ENCODE results near the gene WDPCP. TPM values are rescaled to one million over a fixed set of nuclear protein-coding genes. Genes with fewer than 3 reads are reported as not detected.

The WDPCP gene
- total RNA-seq, 5 donors from 2014 or later (not counting 1 experiment from before 2014, with no cell fraction given), result 8.5 to 19.0 (median 11.5) TPM

DNA sequence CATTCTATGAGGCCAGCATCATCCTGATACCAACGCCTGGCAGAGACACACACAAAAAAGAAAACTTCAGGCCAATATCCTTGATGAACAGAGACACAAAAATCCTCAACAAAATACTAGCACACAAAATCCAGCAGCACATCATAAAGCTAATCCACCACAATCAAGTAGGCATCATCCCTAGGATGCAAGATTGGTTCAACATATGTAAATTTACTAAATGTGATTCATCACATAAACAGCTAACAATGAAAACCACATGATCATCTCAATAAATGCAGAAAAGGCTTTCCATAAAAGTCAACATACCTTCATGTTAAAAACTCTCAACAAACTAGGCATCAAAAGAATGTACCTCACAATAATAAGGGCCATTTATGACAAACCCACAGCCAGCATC lies 65.3 kb downstream of the WDPCP start:
- no peaks in the 10 kb centered on the region for H3K4me1 ChIP-seq (ENCODE audit: control insufficient read depth in 1 of 2, extremely low read depth in 1 of 2, insufficient read depth in 2 of 2, low read length in 2 of 2)
- no peaks in the 10 kb centered on the region for H3K9me3 ChIP-seq
- WGBS (ENCODE audit: insufficient coverage), result 92% methylated on average over 1 of the region's 1 CpG
- POLR2A ChIA-PET, result no interaction called here
- no peak overlapping the region for H3K4me3 ChIP-seq (ENCODE audit: control insufficient read depth in 1 of 2, extremely low read depth in 1 of 2, low read length in 1 of 2)
- DNase-seq (no peak), ATAC-seq (replicated peaks in 1 of 4) (no peak)
- CTCF ChIA-PET, result interaction anchor here in 1 of 2 donors (0.6 kb wide), 1 partner anchor 244 kb away, joined by 6 read pairs; no protein-coding TSS in a partner anchor
- no peaks in the 10 kb centered on the region for H3K27me3 Mint-ChIP-seq
- H3K4me3 Mint-ChIP-seq, result no peak overlapping the region
- no peak overlapping the region for H3K27ac Mint-ChIP-seq
- no peaks in the 10 kb centered on the region for H3K36me3 ChIP-seq (ENCODE audit: control insufficient read depth in 2 of 2, extremely low read depth in 1 of 2, insufficient read depth in 1 of 2, low read length in 1 of 2)
- peaks cover 43% of the 10 kb centered on the region for H3K36me3 Mint-ChIP-seq
- H3K4me1 Mint-ChIP-seq, result peaks cover 0 to 12% (median 0%) of the 10 kb centered on the region in 3 donors
- H3K27me3 ChIP-seq (replicated peaks in 1 of 2; ENCODE audit: control insufficient read depth in 2 of 2, extremely low read depth in 1 of 2, insufficient read depth in 2 of 2, low read length in 1 of 2), result peaks cover 0 to 2% of the 10 kb centered on the region in 2 experiments
- peaks cover 46 to 58% (median 50%) of the 10 kb centered on the region in 3 donors for H3K9me3 Mint-ChIP-seq
- no peak overlapping the region for H3K27ac ChIP-seq (ENCODE audit: low read length)

DNA sequence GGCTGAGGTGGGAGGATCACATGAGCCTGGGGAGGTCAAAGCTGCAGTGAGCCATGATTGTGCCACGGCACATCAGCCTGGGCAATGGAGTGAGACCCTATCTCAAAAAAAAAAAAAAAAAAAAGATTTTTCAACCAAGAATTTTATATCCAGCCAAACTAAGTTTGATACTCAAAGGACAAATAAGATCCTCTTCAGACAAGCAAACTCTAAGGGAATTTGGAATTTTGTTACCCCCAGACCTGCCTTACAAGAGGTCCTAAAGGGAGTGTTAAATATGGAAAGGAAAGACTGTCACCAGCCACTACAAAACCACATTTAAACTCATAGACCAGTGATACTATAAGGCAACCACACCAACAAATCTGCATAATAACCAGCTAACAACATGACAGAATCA lies 67.5 kb downstream of the WDPCP start:
- Histone ChIP-seq H3K4me3 (ENCODE audit: control insufficient read depth in 1 of 2, extremely low read depth in 1 of 2, low read length in 1 of 2) (no peak overlapping the region), H3K36me3 (ENCODE audit: control insufficient read depth in 2 of 2, extremely low read depth in 1 of 2, insufficient read depth in 1 of 2, low read length in 1 of 2) (no peaks in the 10 kb centered on the region), H3K27ac (ENCODE audit: low read length) (no peak overlapping the region), H3K9me3 (no peaks in the 10 kb centered on the region), H3K4me1 (ENCODE audit: control insufficient read depth in 1 of 2, extremely low read depth in 1 of 2, insufficient read depth in 2 of 2, low read length in 2 of 2) (no peaks in the 10 kb centered on the region), H3K27me3 (replicated peaks in 1 of 2; ENCODE audit: control insufficient read depth in 2 of 2, extremely low read depth in 1 of 2, insufficient read depth in 2 of 2, low read length in 1 of 2) (peaks cover 0 to 2% of the 10 kb centered on the region in 2 experiments)
- ChIA-PET POLR2A (no interaction called here), CTCF (no interaction called here)
- Mint-ChIP-seq H3K4me1 (peaks cover 0 to 12% (median 0%) of the 10 kb centered on the region in 3 donors), H3K9me3 (peaks cover 48 to 57% (median 52%) of the 10 kb centered on the region in 3 donors), H3K4me3 (no peak overlapping the region), H3K27ac (no peak overlapping the region), H3K36me3 (peaks cover 46% of the 10 kb centered on the region), H3K27me3 (no peaks in the 10 kb centered on the region)
- ATAC-seq (replicated peaks in 1 of 4) (no peak), DNase-seq (no peak)
- WGBS (ENCODE audit: insufficient coverage), result no CpG with 5 or more reads among the region's 1 CpG

DNA sequence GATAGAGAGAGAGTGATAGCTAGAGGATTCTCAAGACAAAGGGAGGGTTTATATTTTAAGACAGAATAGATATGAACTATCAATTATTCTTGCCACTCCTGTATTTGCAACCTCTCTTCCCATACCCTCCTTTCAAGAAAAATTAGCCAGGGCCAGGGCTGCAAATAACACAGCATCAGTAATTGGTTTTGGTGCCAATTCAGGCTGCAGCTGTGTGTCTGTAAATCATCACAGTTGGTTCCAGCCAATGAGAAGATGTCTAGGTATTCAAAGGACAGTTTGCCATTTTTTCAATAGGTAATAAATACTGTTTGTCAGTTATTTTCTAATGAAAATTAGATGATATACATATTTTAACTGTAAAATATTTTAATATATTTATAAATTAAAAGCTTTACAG lies 73.5 kb downstream of the WDPCP start:
- H3K4me1 ChIP-seq (ENCODE audit: control insufficient read depth in 1 of 2, extremely low read depth in 1 of 2, insufficient read depth in 2 of 2, low read length in 2 of 2), result no peaks in the 10 kb centered on the region
- ATAC-seq (replicated peaks in 1 of 4) (no peak), DNase-seq (no peak)
- H3K27ac Mint-ChIP-seq, result no peak overlapping the region
- H3K4me1 Mint-ChIP-seq, result peaks cover 0 to 2% (median 0%) of the 10 kb centered on the region in 3 donors
- H3K4me3 Mint-ChIP-seq, result no peak overlapping the region
- H3K27ac ChIP-seq (ENCODE audit: low read length), result no peak overlapping the region
- ChIA-PET CTCF (no interaction called here), POLR2A (no interaction called here)
- H3K27me3 Mint-ChIP-seq, result no peaks in the 10 kb centered on the region
- H3K27me3 ChIP-seq (replicated peaks in 1 of 2; ENCODE audit: control insufficient read depth in 2 of 2, extremely low read depth in 1 of 2, insufficient read depth in 2 of 2, low read length in 1 of 2), result peaks cover 0 to 2% of the 10 kb centered on the region in 2 experiments
- no peak overlapping the region for H3K4me3 ChIP-seq (ENCODE audit: control insufficient read depth in 1 of 2, extremely low read depth in 1 of 2, low read length in 1 of 2)
- no peaks in the 10 kb centered on the region for H3K36me3 ChIP-seq (ENCODE audit: control insufficient read depth in 2 of 2, extremely low read depth in 1 of 2, insufficient read depth in 1 of 2, low read length in 1 of 2)
- peaks cover 19% of the 10 kb centered on the region for H3K36me3 Mint-ChIP-seq
- H3K9me3 ChIP-seq, result peaks cover 2% of the 10 kb centered on the region
- peaks cover 20 to 41% (median 23%) of the 10 kb centered on the region in 3 donors for H3K9me3 Mint-ChIP-seq

DNA sequence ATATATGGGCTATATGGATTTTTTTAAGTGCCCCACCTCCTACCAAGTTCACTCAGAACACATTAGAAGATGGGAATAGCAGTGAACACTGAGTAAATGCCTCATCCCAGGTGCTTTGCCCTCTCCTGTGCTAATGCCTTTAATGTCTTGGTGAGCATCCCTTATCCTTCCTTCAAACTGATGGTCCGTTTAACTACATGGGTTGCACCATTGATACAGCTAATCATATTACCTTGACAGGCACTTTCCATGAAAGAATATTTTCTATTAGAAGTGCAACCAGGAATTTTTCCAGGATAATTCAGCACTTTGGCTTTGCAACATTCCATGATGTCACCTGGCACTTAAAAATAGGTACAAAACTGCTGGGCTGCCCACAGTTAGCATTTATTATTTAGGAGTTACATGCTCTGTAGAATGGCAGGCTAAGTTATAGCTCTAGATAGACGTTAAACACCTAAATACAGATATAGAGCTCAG lies 74.0 kb downstream of the WDPCP start:
- Mint-ChIP-seq H3K9me3 (peaks cover 21 to 43% (median 25%) of the 10 kb centered on the region in 3 donors), H3K27me3 (no peaks in the 10 kb centered on the region), H3K36me3 (peaks cover 20% of the 10 kb centered on the region), H3K4me3 (no peak overlapping the region), H3K4me1 (no peaks in the 10 kb centered on the region), H3K27ac (no peak overlapping the region)
- Histone ChIP-seq H3K36me3 (ENCODE audit: control insufficient read depth in 2 of 2, extremely low read depth in 1 of 2, insufficient read depth in 1 of 2, low read length in 1 of 2) (no peaks in the 10 kb centered on the region), H3K4me3 (ENCODE audit: control insufficient read depth in 1 of 2, extremely low read depth in 1 of 2, low read length in 1 of 2) (no peak overlapping the region), H3K4me1 (ENCODE audit: control insufficient read depth in 1 of 2, extremely low read depth in 1 of 2, insufficient read depth in 2 of 2, low read length in 2 of 2) (no peaks in the 10 kb centered on the region), H3K9me3 (peaks cover 2% of the 10 kb centered on the region), H3K27ac (ENCODE audit: low read length) (no peak overlapping the region), H3K27me3 (replicated peaks in 1 of 2; ENCODE audit: control insufficient read depth in 2 of 2, extremely low read depth in 1 of 2, insufficient read depth in 2 of 2, low read length in 1 of 2) (peaks cover 0 to 2% of the 10 kb centered on the region in 2 experiments)
- ATAC-seq (replicated peaks in 1 of 4) (no peak), DNase-seq (no peak)
- ChIA-PET POLR2A (no interaction called here), CTCF (no interaction called here)
- WGBS (ENCODE audit: insufficient coverage), result 100% methylated on average over 1 of the region's 2 CpGs

DNA sequence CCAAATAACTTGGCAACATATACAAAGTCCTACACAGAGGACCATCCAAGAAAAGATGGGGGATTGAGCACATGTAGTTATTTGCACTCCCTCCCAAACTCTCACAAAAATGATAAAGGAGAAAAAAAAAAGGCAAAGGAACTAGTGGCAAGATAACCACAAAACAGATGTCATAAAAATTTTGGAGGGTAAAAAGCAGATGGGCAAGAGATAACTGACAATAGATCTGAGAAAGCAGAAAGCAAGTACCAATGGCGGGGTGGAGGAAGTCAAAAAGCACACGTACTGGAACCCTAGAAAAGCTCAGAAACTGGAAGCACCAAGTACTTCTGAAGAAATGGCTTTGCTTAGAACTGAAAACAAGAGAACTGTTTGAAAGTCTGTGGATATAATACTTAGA lies 82.0 kb downstream of the WDPCP start:
- no peaks in the 10 kb centered on the region for H3K27me3 ChIP-seq (replicated peaks in 1 of 2; ENCODE audit: control insufficient read depth in 2 of 2, extremely low read depth in 1 of 2, insufficient read depth in 2 of 2, low read length in 1 of 2)
- ATAC-seq (replicated peaks in 1 of 4), result no peak
- Mint-ChIP-seq H3K36me3 (peaks cover 38% of the 10 kb centered on the region), H3K27me3 (no peaks in the 10 kb centered on the region), H3K27ac (no peak overlapping the region), H3K4me3 (peak overlapping the region in 1 of 3 donors; percentile 2), H3K4me1 (peaks cover 13 to 25% (median 16%) of the 10 kb centered on the region in 3 donors), H3K9me3 (peaks cover 23 to 42% (median 35%) of the 10 kb centered on the region in 3 donors)
- no peak for DNase-seq
- ChIA-PET CTCF (no interaction called here), POLR2A (no interaction called here)
- no peak overlapping the region for H3K4me3 ChIP-seq (ENCODE audit: control insufficient read depth in 1 of 2, extremely low read depth in 1 of 2, low read length in 1 of 2)
- H3K9me3 ChIP-seq, result peaks cover 2% of the 10 kb centered on the region
- WGBS (ENCODE audit: insufficient coverage), result 46% methylated on average over 2 of the region's 2 CpGs
- H3K4me1 ChIP-seq (ENCODE audit: control insufficient read depth in 1 of 2, extremely low read depth in 1 of 2, insufficient read depth in 2 of 2, low read length in 2 of 2), result peaks cover 0 to 2% of the 10 kb centered on the region in 2 experiments
- no peaks in the 10 kb centered on the region for H3K36me3 ChIP-seq (ENCODE audit: control insufficient read depth in 2 of 2, extremely low read depth in 1 of 2, insufficient read depth in 1 of 2, low read length in 1 of 2)
- H3K27ac ChIP-seq (ENCODE audit: low read length), result no peak overlapping the region

GRCh38 chr2:63503818-63504217 lies 84.5 kb downstream of the WDPCP start:
- CTCF ChIA-PET, result interaction anchor here in 1 of 2 donors (0.6 kb wide), 1 partner anchor 1763 kb away, joined by 6 read pairs; no protein-coding TSS in a partner anchor
- Mint-ChIP-seq H3K4me1 (peaks cover 13 to 27% (median 16%) of the 10 kb centered on the region in 3 donors), H3K27ac (no peak overlapping the region), H3K9me3 (peaks cover 9 to 22% (median 14%) of the 10 kb centered on the region in 3 donors), H3K4me3 (no peak overlapping the region), H3K27me3 (no peaks in the 10 kb centered on the region), H3K36me3 (peaks cover 16% of the 10 kb centered on the region)
- DNase-seq (no peak), ATAC-seq (replicated peaks in 1 of 4) (no peak)
- WGBS (ENCODE audit: insufficient coverage), result no CpG with 5 or more reads among the region's 1 CpG
- no peaks in the 10 kb centered on the region for H3K36me3 ChIP-seq (ENCODE audit: control insufficient read depth in 2 of 2, extremely low read depth in 1 of 2, insufficient read depth in 1 of 2, low read length in 1 of 2)
- H3K27me3 ChIP-seq (replicated peaks in 1 of 2; ENCODE audit: control insufficient read depth in 2 of 2, extremely low read depth in 1 of 2, insufficient read depth in 2 of 2, low read length in 1 of 2), result no peaks in the 10 kb centered on the region
- no peak overlapping the region for H3K27ac ChIP-seq (ENCODE audit: low read length)
- POLR2A ChIA-PET, result no interaction called here
- H3K4me1 ChIP-seq (ENCODE audit: control insufficient read depth in 1 of 2, extremely low read depth in 1 of 2, insufficient read depth in 2 of 2, low read length in 2 of 2), result peaks cover 0 to 2% of the 10 kb centered on the region in 2 experiments
- no peaks in the 10 kb centered on the region for H3K9me3 ChIP-seq
- H3K4me3 ChIP-seq (ENCODE audit: control insufficient read depth in 1 of 2, extremely low read depth in 1 of 2, low read length in 1 of 2), result no peak overlapping the region

Measured in T-cell (primary cell).